Tibial nerve (tissue), 4 donors: Measurements from ENCODE around the gene ZNF382.

ENCODE experiments used
- EP300 ChIP-seq, 2 donors: sonication (generic); formaldehyde crosslinking; IDR thresholded peaks; one replicate each; pipeline ENCODE4 v1.6.1; 2017; ENCODE audit warnings: antibody characterized with exemption in 2 of 2, mild to moderate bottlenecking in 1 of 2
- POLR2A ChIP-seq, 2 donors: fragments of 450-650 bp; IDR thresholded peaks; one replicate each; pipeline ENCODE4 v1.6.1; 2017; ENCODE audit warnings: antibody characterized with exemption in 2 of 2, mild to moderate bottlenecking in 2 of 2, moderate library complexity in 2 of 2
- TF ChIP-seq, protein P1 (sequence below), 5 experiments: fragments of 200-600 bp in 3 of 5; fragments of 450-650 bp in 2 of 5; sonication (generic) in 3 of 5; IDR thresholded peaks; one replicate each; pipeline ENCODE4 v1.5.1; 2016 to 2019; ENCODE audit warnings: antibody characterized with exemption in 5 of 5, mild to moderate bottlenecking in 3 of 5, moderate library complexity in 2 of 5

DNA sequence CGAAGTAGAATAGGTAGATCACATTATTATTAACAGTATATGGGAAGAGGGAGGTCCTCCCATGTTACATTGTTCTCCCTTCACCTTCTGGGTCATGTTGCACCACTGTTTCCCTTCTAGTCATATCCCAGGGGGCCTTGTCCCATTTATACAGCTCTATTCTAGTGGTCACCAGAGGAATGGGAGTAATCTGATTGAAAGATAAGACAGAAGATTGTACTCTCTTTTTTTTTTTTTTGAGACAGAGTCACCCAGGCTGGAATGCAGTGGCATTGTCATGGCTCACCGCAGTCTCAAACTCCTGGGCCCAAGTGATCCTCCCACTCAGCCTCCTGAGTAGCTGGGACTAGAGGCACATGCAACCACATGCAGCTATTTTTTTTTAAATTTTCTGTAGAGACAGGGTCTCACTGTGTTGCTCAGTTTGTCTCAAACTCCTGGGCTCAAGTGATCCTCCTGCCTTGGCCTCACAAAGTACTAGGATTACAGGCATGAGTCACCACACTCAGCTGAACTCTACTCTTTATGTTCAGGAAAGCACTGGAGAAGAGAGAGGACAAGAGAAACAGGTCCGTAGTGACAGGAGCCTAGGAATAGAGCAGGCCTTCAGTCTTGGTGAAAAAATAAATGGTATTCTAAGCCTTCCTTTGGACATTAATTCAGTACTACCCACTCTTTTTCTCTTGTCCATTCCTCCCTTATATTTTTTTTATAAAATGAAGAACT, 27.7 kb upstream of the ZNF382 start:
- TF ChIP-seq, protein P1, sequence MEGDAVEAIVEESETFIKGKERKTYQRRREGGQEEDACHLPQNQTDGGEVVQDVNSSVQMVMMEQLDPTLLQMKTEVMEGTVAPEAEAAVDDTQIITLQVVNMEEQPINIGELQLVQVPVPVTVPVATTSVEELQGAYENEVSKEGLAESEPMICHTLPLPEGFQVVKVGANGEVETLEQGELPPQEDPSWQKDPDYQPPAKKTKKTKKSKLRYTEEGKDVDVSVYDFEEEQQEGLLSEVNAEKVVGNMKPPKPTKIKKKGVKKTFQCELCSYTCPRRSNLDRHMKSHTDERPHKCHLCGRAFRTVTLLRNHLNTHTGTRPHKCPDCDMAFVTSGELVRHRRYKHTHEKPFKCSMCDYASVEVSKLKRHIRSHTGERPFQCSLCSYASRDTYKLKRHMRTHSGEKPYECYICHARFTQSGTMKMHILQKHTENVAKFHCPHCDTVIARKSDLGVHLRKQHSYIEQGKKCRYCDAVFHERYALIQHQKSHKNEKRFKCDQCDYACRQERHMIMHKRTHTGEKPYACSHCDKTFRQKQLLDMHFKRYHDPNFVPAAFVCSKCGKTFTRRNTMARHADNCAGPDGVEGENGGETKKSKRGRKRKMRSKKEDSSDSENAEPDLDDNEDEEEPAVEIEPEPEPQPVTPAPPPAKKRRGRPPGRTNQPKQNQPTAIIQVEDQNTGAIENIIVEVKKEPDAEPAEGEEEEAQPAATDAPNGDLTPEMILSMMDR (IDR thresholded peaks at IDR 0.05), result no peak
- TF ChIP-seq EP300 (IDR thresholded peaks at IDR 0.05) (no peak), POLR2A (IDR thresholded peaks at IDR 0.05) (no peak)
